Activated CD8-positive, alpha-beta T cell treated with anti-CD3 and anti-CD28 coated beads for 36 hours (primary cell): ENCODE measurements around the gene UBE4B. TPM values are rescaled to one million over a fixed set of nuclear protein-coding genes. Genes with fewer than 3 reads are reported as not detected.

ENCODE experiments used
- ATAC-seq: fragments of 200-7000 bp; cut with Tn5 transposase; one replicate; pipeline ENCODE4 v1.10.0; 2021; ENCODE audit warnings: mild to moderate bottlenecking, moderate library complexity
- CTCF ChIA-PET: fragments of 350-600 bp; sonication (Branson Sonifier 250); formaldehyde crosslinking; loops from one replicate; lab custom pipeline; 2021; ENCODE audit warnings: antibody characterized with exemption; lab: Charles Lee
- POLR2A ChIA-PET: fragments of 350-600 bp; sonication (Branson Sonifier 250); formaldehyde crosslinking; loops from one replicate; lab custom pipeline; 2021; ENCODE audit warnings: antibody characterized with exemption; lab: Charles Lee
- DNase-seq: peaks from one replicate; pipeline ENCODE4 v3.0.0-alpha.2; 2020
- H3K27ac Mint-ChIP-seq: one replicate; pipeline ENCODE4 v1.8.0; 2021; ENCODE audit warnings: mild to moderate bottlenecking, mixed read lengths
- H3K27me3 Mint-ChIP-seq: one replicate; pipeline ENCODE4 v1.8.0; 2021; ENCODE audit warnings: mixed read lengths
- H3K36me3 Mint-ChIP-seq: one replicate; pipeline ENCODE4 v1.8.0; 2021; ENCODE audit warnings: low read depth, mixed read lengths
- H3K4me1 Mint-ChIP-seq: one replicate; pipeline ENCODE4 v1.8.0; 2021; ENCODE audit warnings: low read depth, mixed read lengths
- H3K4me3 Mint-ChIP-seq: one replicate; pipeline ENCODE4 v1.8.0; 2021; ENCODE audit warnings: mild to moderate bottlenecking, moderate library complexity, mixed read lengths
- H3K9me3 Mint-ChIP-seq: one replicate; pipeline ENCODE4 v1.8.0; 2021; ENCODE audit warnings: mixed read lengths
- CTCF ChIP-seq: fragments of 200-600 bp; IDR thresholded peaks from one replicate; pipeline ENCODE4 v1.8.0; 2022; ENCODE audit warnings: antibody characterized with exemption, mild to moderate bottlenecking
- intact Hi-C: fragments of 100-400 bp; cut with micrococcal nuclease; formaldehyde crosslinking; loops from one replicate; pipeline ENCODE4 v1.10.0; 2022
- total RNA-seq, 2 experiments: library from RNA; stranded (reverse); gene quantifications; one replicate each; pipeline ENCODE4 v1.2.3, GENCODE V29; 2021

The UBE4B gene
- total RNA-seq, 2 experiments from 2014 or later, result 21.0 to 26.2 TPM

DNA sequence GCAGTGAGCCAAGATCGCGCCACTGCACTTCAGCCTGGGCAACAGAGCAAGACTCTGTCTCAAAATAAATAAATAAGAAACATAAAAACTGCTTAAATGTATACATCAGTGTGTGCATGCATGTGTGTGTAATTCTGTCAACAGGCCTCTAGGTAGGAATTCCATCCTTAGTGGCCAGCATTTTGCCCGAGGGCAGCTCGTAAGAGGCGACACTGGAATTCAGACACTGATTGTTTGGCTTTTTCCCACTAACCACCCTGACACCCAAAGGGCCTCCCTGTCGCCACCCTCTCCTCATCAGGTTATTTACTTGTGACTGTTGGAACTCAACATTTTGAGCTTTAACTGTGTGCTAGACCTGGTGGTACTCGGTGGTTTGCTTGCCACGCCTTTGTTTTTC is 113.6 kb downstream of the UBE4B start:
- ATAC-seq, result no peak
- Mint-ChIP-seq H3K4me3 (no peak overlapping the region), H3K9me3 (no peaks in the 10 kb centered on the region), H3K27ac (no peak overlapping the region), H3K4me1 (no peaks in the 10 kb centered on the region), H3K36me3 (peaks cover 5% of the 10 kb centered on the region), H3K27me3 (no peaks in the 10 kb centered on the region)
- ChIA-PET CTCF (interaction anchor here (1.4 to 1.7 kb wide), 2 partner anchors 11 to 196 kb away, joined by 3 to 5 read pairs; no protein-coding TSS in a partner anchor), POLR2A (no interaction called here)
- no peak for TF ChIP-seq CTCF
- no peak for DNase-seq
- intact Hi-C loops, result no loop called here

DNA sequence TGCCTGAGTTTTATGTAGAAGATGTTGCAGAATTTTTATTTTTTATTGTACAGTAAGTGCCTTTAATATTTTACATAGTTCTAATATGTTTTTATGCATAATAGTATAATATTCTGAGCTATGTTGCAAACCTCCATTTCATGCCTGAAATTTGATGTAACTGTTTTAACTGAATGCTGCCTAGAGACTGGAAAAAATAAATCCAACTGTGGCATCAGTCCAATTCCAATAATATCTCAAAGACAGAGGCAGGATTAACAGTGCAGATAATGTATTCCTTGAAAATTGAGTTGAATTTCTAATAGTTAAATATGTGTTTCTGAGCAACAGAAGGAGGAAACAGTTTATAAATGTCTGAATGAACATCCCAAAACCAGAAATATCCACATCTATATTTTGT is 116.5 kb downstream of the UBE4B start:
- Mint-ChIP-seq H3K4me1 (no peaks in the 10 kb centered on the region), H3K9me3 (no peaks in the 10 kb centered on the region), H3K27ac (no peak overlapping the region), H3K36me3 (peaks cover 5% of the 10 kb centered on the region), H3K4me3 (no peak overlapping the region), H3K27me3 (no peaks in the 10 kb centered on the region)
- no peak for DNase-seq
- no peak for TF ChIP-seq CTCF
- ATAC-seq, result no peak
- CTCF ChIA-PET, result no interaction called here
- POLR2A ChIA-PET, result no interaction called here
- intact Hi-C loops, result no loop called here

DNA sequence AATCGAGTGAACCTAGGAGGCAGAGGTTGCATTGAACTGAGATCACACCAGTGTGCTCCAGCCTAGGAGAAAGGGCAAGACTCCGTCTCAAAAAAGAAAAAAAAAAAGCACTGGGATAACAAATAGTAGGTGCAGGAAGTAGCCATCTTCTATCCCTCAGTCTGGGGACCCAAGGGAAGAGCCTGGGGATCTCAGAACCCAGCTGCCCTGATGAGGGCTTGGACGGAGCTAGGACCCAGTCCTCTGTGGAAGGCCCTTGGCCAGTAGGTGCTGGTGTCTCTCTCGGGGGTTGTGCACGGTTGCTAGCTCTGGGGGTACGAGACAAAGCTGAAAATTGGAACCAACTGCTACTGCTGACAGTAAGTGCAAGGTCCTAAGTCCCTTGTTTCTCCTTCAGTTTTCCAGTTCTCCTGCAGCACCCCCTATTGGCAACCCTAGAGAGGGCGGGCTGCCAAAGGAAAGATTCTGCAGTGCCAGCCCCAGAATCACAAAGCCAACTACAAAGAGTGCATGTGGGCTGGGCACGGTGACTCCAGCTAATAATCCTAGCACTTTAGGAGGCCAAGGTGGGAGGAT is 120.0 kb downstream of the UBE4B start:
- ChIA-PET CTCF (interaction anchor here (0.5 to 1.8 kb wide), 13 partner anchors 12 to 350 kb away, joined by 3 to 7 read pairs (median 3); partner anchors contain the start of genes KIF1B, LZIC and NMNAT1), POLR2A (interaction anchor here (1.0 kb wide), 1 partner anchor 9 kb away, joined by 3 read pairs; no protein-coding TSS in a partner anchor)
- Mint-ChIP-seq H3K27me3 (no peaks in the 10 kb centered on the region), H3K4me3 (no peak overlapping the region), H3K27ac (no peak overlapping the region), H3K4me1 (no peaks in the 10 kb centered on the region), H3K9me3 (no peaks in the 10 kb centered on the region), H3K36me3 (peaks cover 2% of the 10 kb centered on the region)
- ATAC-seq (peak; percentile 53), DNase-seq (peak; percentile 63)
- peak; percentile 52 for TF ChIP-seq CTCF
- intact Hi-C loops, result no loop called here

- TF ChIP-seq CTCF, result no peak
- no peak overlapping the region for H3K4me3 Mint-ChIP-seq
- peak overlapping the region; percentile 47 for H3K27ac Mint-ChIP-seq
- ATAC-seq, result no peak
- H3K27me3 Mint-ChIP-seq, result no peaks in the 10 kb centered on the region
- POLR2A ChIA-PET, result no interaction called here
- CTCF ChIA-PET, result interaction anchor here (0.9 to 1.3 kb wide), 2 partner anchors 55 to 205 kb away, joined by 3 to 4 read pairs; partner anchors contain the start of gene KIF1B
- H3K4me1 Mint-ChIP-seq, result no peaks in the 10 kb centered on the region
- intact Hi-C loops, result no loop called here
- H3K36me3 Mint-ChIP-seq, result peaks cover 4% of the 10 kb centered on the region
- DNase-seq, result no peak
- H3K9me3 Mint-ChIP-seq, result no peaks in the 10 kb centered on the region
These were observed 122.4 kb downstream of the UBE4B start for GRCh38 chr1:10155087-10155712.

GRCh38 chr1:10160173-10160572 is 127.4 kb downstream of the UBE4B start:
- DNase-seq (no peak), ATAC-seq (no peak)
- ChIA-PET CTCF (no interaction called here), POLR2A (no interaction called here)
- H3K4me1 Mint-ChIP-seq, result no peaks in the 10 kb centered on the region
- no peaks in the 10 kb centered on the region for H3K9me3 Mint-ChIP-seq
- H3K27ac Mint-ChIP-seq, result no peak overlapping the region
- intact Hi-C loops, result no loop called here
- peaks cover 4% of the 10 kb centered on the region for H3K36me3 Mint-ChIP-seq
- no peak for TF ChIP-seq CTCF
- H3K4me3 Mint-ChIP-seq, result no peak overlapping the region
- H3K27me3 Mint-ChIP-seq, result no peaks in the 10 kb centered on the region
